PC-3 (cell line): ENCODE data around the gene ROR1.

Source experiments
- EZH2 ChIP-seq: fragments of 300-600 bp; sonication (generic); IDR thresholded peaks from one replicate; pipeline ENCODE4 v1.6.1; 2017; ENCODE audit warnings: antibody characterized with exemption, mild to moderate bottlenecking, low read length; ENCODE audit not compliant: unreplicated experiment
- TF ChIP-seq, protein P1 (sequence below): fragments of 300-600 bp; sonication (generic); conservative IDR thresholded peaks from 2 replicates; pipeline ENCODE4 v1.5.1; 2017; ENCODE audit warnings: antibody characterized with exemption, low read depth, mild to moderate bottlenecking, low read length

DNA sequence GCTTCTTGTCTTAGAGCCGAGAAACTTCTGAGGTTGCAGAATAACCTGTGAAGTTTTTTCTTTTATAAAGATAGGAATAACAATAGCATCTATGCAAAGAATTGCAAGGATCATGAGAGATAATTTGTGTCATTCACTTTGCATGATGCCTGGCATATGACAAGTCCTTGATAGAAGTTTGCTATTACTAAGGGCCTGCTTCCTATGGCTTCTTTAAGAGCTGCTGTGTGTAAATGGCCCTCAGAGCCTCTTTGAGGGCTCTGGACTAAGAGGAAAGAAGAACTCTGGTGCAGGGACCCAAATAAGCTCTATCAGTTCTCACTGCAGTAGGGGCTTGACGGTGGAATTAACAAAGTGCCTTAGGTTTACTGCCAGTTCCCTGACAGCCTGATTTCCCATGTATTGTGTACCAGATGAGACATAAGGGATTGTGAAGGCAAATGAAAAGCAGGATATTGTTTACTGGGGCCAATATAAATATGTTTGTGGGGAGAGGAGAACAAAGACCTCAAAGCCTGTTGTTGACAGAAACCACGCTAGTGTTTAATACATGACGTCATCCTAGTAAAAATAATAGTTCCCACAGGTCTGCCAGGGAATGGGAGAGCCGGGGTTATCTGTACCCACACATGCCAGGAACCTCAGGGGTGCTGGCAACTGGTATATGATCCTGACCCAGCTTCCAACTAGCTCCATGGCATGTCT lies 298.4 kb downstream of the ROR1 start:
- no peak for TF ChIP-seq EZH2
- TF ChIP-seq, protein P1, sequence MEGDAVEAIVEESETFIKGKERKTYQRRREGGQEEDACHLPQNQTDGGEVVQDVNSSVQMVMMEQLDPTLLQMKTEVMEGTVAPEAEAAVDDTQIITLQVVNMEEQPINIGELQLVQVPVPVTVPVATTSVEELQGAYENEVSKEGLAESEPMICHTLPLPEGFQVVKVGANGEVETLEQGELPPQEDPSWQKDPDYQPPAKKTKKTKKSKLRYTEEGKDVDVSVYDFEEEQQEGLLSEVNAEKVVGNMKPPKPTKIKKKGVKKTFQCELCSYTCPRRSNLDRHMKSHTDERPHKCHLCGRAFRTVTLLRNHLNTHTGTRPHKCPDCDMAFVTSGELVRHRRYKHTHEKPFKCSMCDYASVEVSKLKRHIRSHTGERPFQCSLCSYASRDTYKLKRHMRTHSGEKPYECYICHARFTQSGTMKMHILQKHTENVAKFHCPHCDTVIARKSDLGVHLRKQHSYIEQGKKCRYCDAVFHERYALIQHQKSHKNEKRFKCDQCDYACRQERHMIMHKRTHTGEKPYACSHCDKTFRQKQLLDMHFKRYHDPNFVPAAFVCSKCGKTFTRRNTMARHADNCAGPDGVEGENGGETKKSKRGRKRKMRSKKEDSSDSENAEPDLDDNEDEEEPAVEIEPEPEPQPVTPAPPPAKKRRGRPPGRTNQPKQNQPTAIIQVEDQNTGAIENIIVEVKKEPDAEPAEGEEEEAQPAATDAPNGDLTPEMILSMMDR, result no peak
